ENCODE results near the gene TMEM69.
"Not testable (repeated sequence)": the region's sequence is repeated elsewhere in the genome, so short reads cannot be mapped to it uniquely, and the experiment has no call there.

Gene TMEM69

GRCh38 chr1:45687754-45688740 lies at the start of gene TMEM69:
Gene TMEM69, plus strand, starts transcription at chr1:45688181. Its CDS starts 2,888 bp downstream, at chr1:45691069.
- DNase-seq (ENCODE audit: low read depth, low spot score), result peak; percentile 47

- DNase-seq (ENCODE audit: low read depth, low spot score), result no peak
Observed at GRCh38 chr1:45640293-45640692, 47.7 kb upstream of the TMEM69 start.

- DNase-seq (ENCODE audit: low read depth, low spot score), result no peak
Observed at GRCh38 chr1:45643321-45643720, 44.7 kb upstream of the TMEM69 start.

- no peak for DNase-seq (ENCODE audit: low read depth, low spot score)
Observed at GRCh38 chr1:45643978-45644377, 44.0 kb upstream of the TMEM69 start.

- DNase-seq (ENCODE audit: low read depth, low spot score), result no peak
Observed at GRCh38 chr1:45644661-45645060, 43.3 kb upstream of the TMEM69 start.

- DNase-seq (ENCODE audit: low read depth, low spot score), result no peak
Observed at GRCh38 chr1:45647248-45648021, 40.5 kb upstream of the TMEM69 start.

GRCh38 chr1:45654540-45655280 lies 33.3 kb upstream of the TMEM69 start:
- DNase-seq (ENCODE audit: low read depth, low spot score), result no peak

GRCh38 chr1:45656573-45657226 lies 31.3 kb upstream of the TMEM69 start:
- DNase-seq (ENCODE audit: low read depth, low spot score), result no peak

- DNase-seq (ENCODE audit: low read depth, low spot score), result no peak
Observed at GRCh38 chr1:45658171-45658570, 29.8 kb upstream of the TMEM69 start.

GRCh38 chr1:45659222-45659621 lies 28.8 kb upstream of the TMEM69 start:
- no peak for DNase-seq (ENCODE audit: low read depth, low spot score)

GRCh38 chr1:45660336-45660735 lies 27.6 kb upstream of the TMEM69 start:
- DNase-seq (ENCODE audit: low read depth, low spot score), result no peak

- DNase-seq (ENCODE audit: low read depth, low spot score), result no peak
Observed at GRCh38 chr1:45666836-45667235, 21.1 kb upstream of the TMEM69 start.

GRCh38 chr1:45667321-45668111 lies 20.5 kb upstream of the TMEM69 start:
- no peak for DNase-seq (ENCODE audit: low read depth, low spot score)

GRCh38 chr1:45668526-45668925 lies 19.5 kb upstream of the TMEM69 start:
- no peak for DNase-seq (ENCODE audit: low read depth, low spot score)

GRCh38 chr1:45669379-45669778 lies 18.6 kb upstream of the TMEM69 start:
- no peak for DNase-seq (ENCODE audit: low read depth, low spot score)

GRCh38 chr1:45669859-45670655 lies 17.9 kb upstream of the TMEM69 start:
- DNase-seq (ENCODE audit: low read depth, low spot score), result no peak

- no peak for DNase-seq (ENCODE audit: low read depth, low spot score)
Observed at GRCh38 chr1:45673956-45674355, 14.0 kb upstream of the TMEM69 start.

- DNase-seq (ENCODE audit: low read depth, low spot score), result no peak
Observed at GRCh38 chr1:45674478-45674877, 13.5 kb upstream of the TMEM69 start.

- not testable (repeated sequence) for DNase-seq (ENCODE audit: low read depth, low spot score)
Observed at GRCh38 chr1:45676553-45676952, 11.4 kb upstream of the TMEM69 start.

All from activated naive CD8-positive, alpha-beta T cell treated with anti-CD3 and anti-CD28 coated beads, Interleukin-2, amount 50 U/mL, for 16 hours (primary cell).